K562 (cell line): Measurements from ENCODE around the gene PRR11. TPM values are rescaled to one million over a fixed set of nuclear protein-coding genes. Genes with fewer than 3 reads are reported as not detected.

Experiments used
- CBFA2T2 ChIP-seq: fragments of 450-650 bp; conservative IDR thresholded peaks from 2 replicates; pipeline ENCODE4 v1.6.1; 2017; ENCODE audit warnings: mild to moderate bottlenecking
- DACH1 ChIP-seq: fragments of 450-650 bp; IDR thresholded peaks from 2 replicates; pipeline ENCODE4 v1.6.1; 2018; ENCODE audit not compliant: partially characterized antibody
- FOXJ2 ChIP-seq: fragments of 200-800 bp; sonication (Bioruptor generic); IDR thresholded peaks from 2 replicates; pipeline ENCODE4 v1.6.1; 2016; ENCODE audit warnings: missing genetic modification characterization, missing compliant biosample characterization
- GATAD2A ChIP-seq: fragments of 450-650 bp; IDR thresholded peaks from 2 replicates; pipeline ENCODE4 v1.6.1; 2017
- HCFC1 ChIP-seq: IDR thresholded peaks from 2 replicates; pipeline ENCODE4 v1.6.1; 2012; ENCODE audit warnings: low read depth, low read length, improper control_type of control experiment
- KDM1A ChIP-seq, 2 experiments: fragments of 450-650 bp; IDR thresholded peaks; 2 replicates each; pipeline ENCODE4 v1.6.1; 2016; ENCODE audit warnings: mild to moderate bottlenecking in 2 of 2
- MAFG ChIP-seq: fragments of 450-650 bp; conservative IDR thresholded peaks from 2 replicates; pipeline ENCODE4 v1.6.1; 2016; ENCODE audit warnings: missing genetic modification characterization, missing compliant biosample characterization
- NR1H2 ChIP-seq: sonication (generic); formaldehyde crosslinking; IDR thresholded peaks from 2 replicates; pipeline ENCODE4 v1.4.0; 2020; ENCODE audit warnings: mild to moderate bottlenecking, missing genetic modification reagents
- NRF1 ChIP-seq, 2 experiments: fragments of 450-650 bp; IDR thresholded peaks in 1 of 2; conservative IDR thresholded peaks in 1 of 2; 2 replicates each; pipeline ENCODE4 v1.6.1; 2014; ENCODE audit warnings: mild to moderate bottlenecking in 2 of 2
- SRSF1 ChIP-seq: fragments of 200-400 bp; formaldehyde crosslinking; IDR thresholded peaks from 2 replicates; pipeline ENCODE4 v1.6.1; 2017; ENCODE audit warnings: mild to moderate bottlenecking, low read depth, low read length, moderate library complexity
- TEAD4 ChIP-seq, 2 experiments: sonication (generic) in 1 of 2; formaldehyde crosslinking in 1 of 2; IDR thresholded peaks; 2 replicates each; pipeline versions ENCODE4 v1.6.1 to v1.8.0; 2012 to 2022; ENCODE audit warnings: borderline replicate concordance in 1 of 2, inconsistent platforms in 1 of 2, low read length in 1 of 2, mild to moderate bottlenecking in 1 of 2, missing genetic modification reagents in 1 of 2
- THRB ChIP-seq: fragments of 450-650 bp; formaldehyde crosslinking; conservative IDR thresholded peaks from 2 replicates; pipeline ENCODE4 v1.4.0; 2022; ENCODE audit warnings: mild to moderate bottlenecking, missing genetic modification characterization
- YBX1 ChIP-seq: fragments of 450-650 bp; IDR thresholded peaks from 2 replicates; pipeline ENCODE4 v1.7.1; 2016; ENCODE audit warnings: mild to moderate bottlenecking
- ZNF41 ChIP-seq: fragments of 250-450 bp; sonication (Bioruptor Pico); conservative IDR thresholded peaks from 2 replicates; pipeline ENCODE4 v1.4.0; 2020; ENCODE audit warnings: mild to moderate bottlenecking
- ZNF518B ChIP-seq: fragments of 250-450 bp; sonication (Bioruptor Pico); IDR thresholded peaks from 2 replicates; pipeline ENCODE4 v1.5.0; 2021; ENCODE audit warnings: mild to moderate bottlenecking, moderate library complexity
- ZNF696 ChIP-seq: fragments of 250-450 bp; sonication (Bioruptor Pico); conservative IDR thresholded peaks from 2 replicates; pipeline ENCODE4 v1.4.0; 2020; ENCODE audit warnings: mild to moderate bottlenecking, moderate library complexity
- polyA plus RNA-seq, 8 experiments: library from polyadenylated mRNA; depleted of rRNA in 4 of 8; stranded (reverse) in 5 of 8; unstranded in 3 of 8; fragments of >200 nt; fragmentation: Nextera tagmentation in 2 of 8; fragmentation: Illumina TruSeq in 1 of 8; extraction: Ambion mirVana in 2 of 8; extraction: Trizol in 1 of 8; gene quantifications; 2 replicates each; pipeline versions ENCODE4 v1.2.1 to v1.2.3, GENCODE V29; 2011 to 2014; ENCODE audit warnings: inconsistent platforms in 1 of 8, missing spikeins in 1 of 8
- total RNA-seq, 7 experiments: library from RNA; depleted of rRNA in 6 of 7; stranded (reverse); fragments of >200 nt in 6 of 7; fragmentation: Illumina TruSeq in 2 of 7; extraction: Trizol in 2 of 7; gene quantifications; 2 replicates each; pipeline versions ENCODE4 v1.2.1 to v1.2.3, GENCODE V29; 2011 to 2021; ENCODE audit warnings: low replicate concordance in 1 of 7
- TF ChIP-seq, protein P1 (sequence below): sonication (generic); formaldehyde crosslinking; IDR thresholded peaks from 2 replicates; pipeline ENCODE4 v1.8.0; 2022; ENCODE audit warnings: mild to moderate bottlenecking, missing genetic modification reagents

Gene PRR11
- total and polyA plus RNA-seq, 9 of the 15 experiments (the other 6 are each of a cell fraction or from before 2014, with no cell fraction given) = 13.3 to 75.2 (median 46.4) TPM

- peak; percentile 63 to 69; a peak in 3 of 4 replicates for TF ChIP-seq NRF1 (conservative IDR thresholded peaks at IDR 0.05 in 1 of 2, IDR thresholded peaks at IDR 0.05 in 1 of 2)
- peak; percentile 95 for TF ChIP-seq TEAD4 (IDR thresholded peaks at IDR 0.05; ENCODE audit: low read length)
- no peak for TF ChIP-seq TEAD4 (CRISPR knock-in tag; IDR thresholded peaks at IDR 0.05; ENCODE audit: borderline replicate concordance)
- TF ChIP-seq SRSF1 = no peak
- TF ChIP-seq HCFC1 = peak; percentile 28
- no peak for TF ChIP-seq ZNF696
- TF ChIP-seq YBX1 = no peak
- no peak for TF ChIP-seq ZNF518B (CRISPR knock-in tag)
- TF ChIP-seq, protein P1, sequence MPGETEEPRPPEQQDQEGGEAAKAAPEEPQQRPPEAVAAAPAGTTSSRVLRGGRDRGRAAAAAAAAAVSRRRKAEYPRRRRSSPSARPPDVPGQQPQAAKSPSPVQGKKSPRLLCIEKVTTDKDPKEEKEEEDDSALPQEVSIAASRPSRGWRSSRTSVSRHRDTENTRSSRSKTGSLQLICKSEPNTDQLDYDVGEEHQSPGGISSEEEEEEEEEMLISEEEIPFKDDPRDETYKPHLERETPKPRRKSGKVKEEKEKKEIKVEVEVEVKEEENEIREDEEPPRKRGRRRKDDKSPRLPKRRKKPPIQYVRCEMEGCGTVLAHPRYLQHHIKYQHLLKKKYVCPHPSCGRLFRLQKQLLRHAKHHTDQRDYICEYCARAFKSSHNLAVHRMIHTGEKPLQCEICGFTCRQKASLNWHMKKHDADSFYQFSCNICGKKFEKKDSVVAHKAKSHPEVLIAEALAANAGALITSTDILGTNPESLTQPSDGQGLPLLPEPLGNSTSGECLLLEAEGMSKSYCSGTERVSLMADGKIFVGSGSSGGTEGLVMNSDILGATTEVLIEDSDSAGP (CRISPR knock-in tag) = no peak
- TF ChIP-seq KDM1A (IDR thresholded peaks at IDR 0.05) = 0 out of 4 replicates have a peak, but pooled peaks of 1 of the 2 experiments have one; percentile 6
- no peak for TF ChIP-seq CBFA2T2
- no peak for TF ChIP-seq NR1H2 (CRISPR knock-in tag)
- TF ChIP-seq DACH1 = no peak
- TF ChIP-seq MAFG (tag) = no peak
- no peak for TF ChIP-seq GATAD2A
- TF ChIP-seq FOXJ2 = 0 out of 2 replicates have a peak, but pooled peaks have one; percentile 62
- no peak for TF ChIP-seq THRB (CRISPR knock-in tag)
- no peak for TF ChIP-seq ZNF41 (CRISPR knock-in tag)
Measured at GRCh38 chr17:59154721-59155438, 666 bp upstream of the PRR11 start, which contains the start of gene SKA2 (continued).
